ENCODE data around the gene C1QL1.

DNA sequence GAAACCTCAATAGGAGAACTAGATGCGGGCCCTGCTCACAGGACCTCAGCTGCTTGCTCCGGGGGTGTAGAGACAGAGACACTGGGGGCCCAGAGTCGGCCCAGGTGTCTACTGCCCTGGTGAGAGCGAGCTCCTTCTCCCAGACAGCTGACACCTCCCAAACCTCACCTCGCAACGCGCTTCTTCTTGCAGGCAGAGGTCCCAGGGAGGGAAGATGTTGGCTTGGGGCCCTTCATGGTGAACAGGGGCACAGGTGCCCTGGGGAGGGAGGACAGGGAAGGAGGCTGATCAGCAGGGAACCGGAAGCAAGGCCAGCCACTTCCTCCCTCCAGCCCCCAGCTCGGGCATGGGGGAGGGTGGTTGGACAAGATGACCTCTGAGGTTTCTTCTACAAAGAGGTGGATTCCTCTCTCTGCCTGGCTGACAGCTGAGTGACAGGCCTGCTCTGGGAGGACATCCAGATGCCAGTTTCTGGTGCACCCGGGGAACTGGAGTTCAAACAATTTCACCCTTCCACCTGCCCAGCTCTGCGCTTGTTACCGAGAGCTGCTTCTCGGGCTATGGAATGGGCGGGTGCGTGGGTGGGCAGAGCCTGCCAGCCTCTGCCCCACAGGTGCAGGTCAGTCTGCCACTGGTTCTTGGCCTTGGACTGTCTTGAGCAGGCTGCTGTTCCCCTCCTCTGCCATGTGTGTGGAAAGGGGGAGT lies 41.1 kb downstream of the C1QL1 start:
- TF ChIP-seq CTCF (conservative IDR thresholded peaks at IDR 0.05) (no peak), ZFX (IDR thresholded peaks at IDR 0.05) (no peak)

Data from C4-2B (cell line).